RWPE2 (cell line): ENCODE measurements around the gene DCAF8L1.

Source experiments
- ATAC-seq: fragments of 200-7000 bp; cut with Tn5 transposase; 3 replicates; pipeline ENCODE4 v1.9.1; 2021; ENCODE audit warnings: low read depth
- DNase-seq: peaks from one replicate; pipeline ENCODE4 v3.0.0-alpha.2; 2020; ENCODE audit warnings: low spot score
- H3K27ac ChIP-seq: fragments of 450-650 bp; 2 replicates; pipeline ENCODE4 v1.5.1; 2017; ENCODE audit warnings: mild to moderate bottlenecking; ENCODE audit not compliant: poor library complexity, severe bottlenecking
- H3K27me3 ChIP-seq: fragments of 250-450 bp; sonication (Bioruptor Pico); 2 replicates; pipeline ENCODE4 v1.5.1; 2021; ENCODE audit warnings: mild to moderate bottlenecking, moderate library complexity; ENCODE audit not compliant: insufficient read depth, poor library complexity, severe bottlenecking
- H3K36me3 ChIP-seq: fragments of 250-450 bp; sonication (Bioruptor Pico); 2 replicates; pipeline ENCODE4 v1.5.1; 2020; ENCODE audit warnings: low read depth, mild to moderate bottlenecking, moderate library complexity
- H3K4me1 ChIP-seq: fragments of 250-450 bp; sonication (Bioruptor Pico); 2 replicates; pipeline ENCODE4 v1.5.1; 2021; ENCODE audit warnings: mild to moderate bottlenecking, moderate library complexity; ENCODE audit not compliant: insufficient read depth, poor library complexity, severe bottlenecking
- H3K4me3 ChIP-seq: fragments of 250-450 bp; sonication (Bioruptor Pico); 2 replicates; pipeline ENCODE4 v1.5.1; 2021; ENCODE audit warnings: mild to moderate bottlenecking, moderate library complexity; ENCODE audit not compliant: severe bottlenecking
- H3K9me3 ChIP-seq: fragments of 250-450 bp; sonication (Bioruptor Pico); 2 replicates; pipeline ENCODE4 v1.5.1; 2021; ENCODE audit warnings: mild to moderate bottlenecking, moderate library complexity; ENCODE audit not compliant: severe bottlenecking
- CTCF ChIP-seq: fragments of 450-650 bp; IDR thresholded peaks from one replicate; pipeline ENCODE4 v1.5.1; 2017; ENCODE audit warnings: mild to moderate bottlenecking, moderate library complexity; ENCODE audit not compliant: poor library complexity, severe bottlenecking

DCAF8L1 gene

GRCh38 chrX:27981349-27981748 lies at the start of gene DCAF8L1:
Gene DCAF8L1 (minus strand): TSS chrX:27981449. CDS start chrX:27981334, 115 bp downstream.
- no peak for TF ChIP-seq CTCF
- H3K36me3 ChIP-seq: no peaks in the 10 kb centered on the region
- H3K9me3 ChIP-seq: no peaks in the 10 kb centered on the region
- no peak within 1 kb of the TSS for H3K27ac ChIP-seq
- no peak for DNase-seq
- no peak for ATAC-seq
- no peaks in the 10 kb centered on the region for H3K27me3 ChIP-seq
- H3K4me1 ChIP-seq: no peaks in the 10 kb centered on the region
- no peak within 1 kb of the TSS for H3K4me3 ChIP-seq

- H3K27me3 ChIP-seq: no peaks in the 10 kb centered on the region
- no peak for ATAC-seq
- no peaks in the 10 kb centered on the region for H3K4me1 ChIP-seq
- DNase-seq: no peak
- H3K9me3 ChIP-seq: no peaks in the 10 kb centered on the region
- H3K27ac ChIP-seq: no peak overlapping the region
- H3K4me3 ChIP-seq: no peak overlapping the region
- no peaks in the 10 kb centered on the region for H3K36me3 ChIP-seq
- no peak for TF ChIP-seq CTCF
These were observed 41.1 kb upstream of the DCAF8L1 start for GRCh38 chrX:28022371-28022770.

- ATAC-seq: peak; percentile 58; the same call in 2 of the 3 replicates
- Histone ChIP-seq H3K36me3 (no peaks in the 10 kb centered on the region), H3K27me3 (no peaks in the 10 kb centered on the region)
These were observed 35.6 kb upstream of the DCAF8L1 start for GRCh38 chrX:28016823-28017222.

GRCh38 chrX:28015993-28016392 lies 34.7 kb upstream of the DCAF8L1 start:
- H3K4me3 ChIP-seq: no peak overlapping the region
- no peaks in the 10 kb centered on the region for H3K9me3 ChIP-seq
- no peaks in the 10 kb centered on the region for H3K4me1 ChIP-seq
- no peak overlapping the region for H3K27ac ChIP-seq
- DNase-seq (no peak), ATAC-seq (no peak)
- TF ChIP-seq CTCF: no peak
- H3K27me3 ChIP-seq: no peaks in the 10 kb centered on the region
- H3K36me3 ChIP-seq: no peaks in the 10 kb centered on the region

More at GRCh38 chrX:28016823-28017222, 35.6 kb upstream of the DCAF8L1 start:
- DNase-seq: no peak
- Histone ChIP-seq H3K4me1 (no peaks in the 10 kb centered on the region), H3K9me3 (no peaks in the 10 kb centered on the region), H3K27ac (peak overlapping the region; percentile 14), H3K4me3 (no peak overlapping the region)
- TF ChIP-seq CTCF: no peak

GRCh38 chrX:28010875-28011274 lies 29.6 kb upstream of the DCAF8L1 start:
- no peak for DNase-seq
- no peaks in the 10 kb centered on the region for H3K36me3 ChIP-seq
- no peaks in the 10 kb centered on the region for H3K4me1 ChIP-seq
- no peaks in the 10 kb centered on the region for H3K9me3 ChIP-seq
- no peak overlapping the region for H3K4me3 ChIP-seq
- H3K27me3 ChIP-seq: no peaks in the 10 kb centered on the region
- no peak overlapping the region for H3K27ac ChIP-seq
- no peak for TF ChIP-seq CTCF
- ATAC-seq: no peak
